Erythroblast (primary cell): ENCODE data around the gene NLN.

Experiments used
- GATA1 ChIP-seq: IDR thresholded peaks from 2 replicates; pipeline ENCODE4 v1.6.1; 2011; ENCODE audit warnings: low read depth, mild to moderate bottlenecking, control low read depth, low read length, moderate library complexity
- POLR2A ChIP-seq: IDR thresholded peaks from 2 replicates; pipeline ENCODE4 v1.6.1; 2011; ENCODE audit warnings: mild to moderate bottlenecking, low read length

- no peak for TF ChIP-seq POLR2A
- no peak for TF ChIP-seq GATA1
Observed at GRCh38 chr5:65801352-65801783, 79.4 kb downstream of the NLN start.
